Breast epithelium (tissue), 4 donors: ENCODE measurements around the gene CTNNBL1. TPM values are rescaled to one million over a fixed set of nuclear protein-coding genes. Genes with fewer than 3 reads are reported as not detected.

Experiments
- DNase-seq, 2 donors: peaks; one replicate each; pipeline ENCODE4 v3.0.0-alpha.2; 2019; ENCODE audit warnings: low spot score in 2 of 2
- H3K27ac ChIP-seq, 2 donors: fragments of 200-600 bp; sonication (generic) in 1 of 2; one replicate each; pipeline ENCODE4 v1.5.1; 2016 to 2019; ENCODE audit warnings: mild to moderate bottlenecking in 1 of 2
- H3K27me3 ChIP-seq, 2 donors: fragments of 200-600 bp; sonication (generic) in 1 of 2; one replicate each; pipeline versions ENCODE4 v1.5.1 to v1.6.0; 2017 to 2019; ENCODE audit warnings: control low read depth in 1 of 2, mild to moderate bottlenecking in 1 of 2
- H3K36me3 ChIP-seq: fragments of 200-600 bp; one replicate; pipeline ENCODE4 v1.5.1; 2019
- H3K4me1 ChIP-seq, 2 donors: fragments of 200-600 bp; sonication (generic); one replicate each; pipeline ENCODE4 v1.5.1; 2016 to 2019; ENCODE audit warnings: control low read depth in 1 of 2
- H3K4me3 ChIP-seq, 3 donors: fragments of 200-600 bp; sonication (generic); 1 replicate in 2 of 3; 2 replicates in 1 of 3; pipeline ENCODE4 v1.5.1; 2016 to 2019; ENCODE audit warnings: mild to moderate bottlenecking in 3 of 3, moderate library complexity in 2 of 3
- H3K9me3 ChIP-seq, 2 donors: fragments of 200-600 bp; sonication (generic) in 1 of 2; one replicate each; pipeline ENCODE4 v1.5.1; 2016 to 2019; ENCODE audit warnings: control low read depth in 1 of 2
- POLR2A ChIP-seq: fragments of 450-650 bp; IDR thresholded peaks from one replicate; pipeline ENCODE4 v1.6.1; 2016; ENCODE audit warnings: antibody characterized with exemption, mild to moderate bottlenecking, moderate library complexity
- POLR2AphosphoS5 ChIP-seq, 3 donors: sonication (generic); formaldehyde crosslinking; IDR thresholded peaks; one replicate each; pipeline ENCODE4 v1.6.1; 2017; ENCODE audit warnings: antibody characterized with exemption in 3 of 3
- intact Hi-C: fragments of 100-400 bp; cut with DNase I; formaldehyde crosslinking; loops from one replicate; pipeline ENCODE4 v1.15.1; 2023; ENCODE audit warnings: low total_unique reads
- total RNA-seq, 3 donors: library from RNA; depleted of rRNA; stranded (reverse); fragments of >200 nt; gene quantifications; one replicate each; pipeline ENCODE4 v1.1.0, GENCODE V29; 2016
- TF ChIP-seq, protein P1 (sequence below), 3 donors: fragments of 450-650 bp; IDR thresholded peaks; one replicate each; pipeline ENCODE4 v1.5.1; 2016 to 2017; ENCODE audit warnings: antibody characterized with exemption in 3 of 3, mild to moderate bottlenecking in 3 of 3, moderate library complexity in 3 of 3

CTNNBL1 gene
- total RNA-seq, 3 donors from 2014 or later: 32.2 to 37.0 (median 32.4) TPM

- no peak for DNase-seq
- Histone ChIP-seq H3K27me3 (no peaks in the 10 kb centered on the region), H3K27ac (no peak overlapping the region), H3K4me1 (no peaks in the 10 kb centered on the region), H3K4me3 (no peak overlapping the region), H3K9me3 (no peaks in the 10 kb centered on the region), H3K36me3 (no peaks in the 10 kb centered on the region)
- intact Hi-C loops: no loop called here
- no peak for TF ChIP-seq POLR2AphosphoS5 (IDR thresholded peaks at IDR 0.05)
Measured at GRCh38 chr20:37837924-37838323, 144.1 kb downstream of the CTNNBL1 start.

GRCh38 chr20:37838769-37839431 is 145.1 kb downstream of the CTNNBL1 start:
- Histone ChIP-seq H3K27ac (no peak overlapping the region), H3K4me1 (no peaks in the 10 kb centered on the region), H3K36me3 (no peaks in the 10 kb centered on the region), H3K27me3 (no peaks in the 10 kb centered on the region), H3K9me3 (no peaks in the 10 kb centered on the region), H3K4me3 (no peak overlapping the region)
- TF ChIP-seq POLR2AphosphoS5 (IDR thresholded peaks at IDR 0.05) (no peak), POLR2A (no peak)
- TF ChIP-seq, protein P1, sequence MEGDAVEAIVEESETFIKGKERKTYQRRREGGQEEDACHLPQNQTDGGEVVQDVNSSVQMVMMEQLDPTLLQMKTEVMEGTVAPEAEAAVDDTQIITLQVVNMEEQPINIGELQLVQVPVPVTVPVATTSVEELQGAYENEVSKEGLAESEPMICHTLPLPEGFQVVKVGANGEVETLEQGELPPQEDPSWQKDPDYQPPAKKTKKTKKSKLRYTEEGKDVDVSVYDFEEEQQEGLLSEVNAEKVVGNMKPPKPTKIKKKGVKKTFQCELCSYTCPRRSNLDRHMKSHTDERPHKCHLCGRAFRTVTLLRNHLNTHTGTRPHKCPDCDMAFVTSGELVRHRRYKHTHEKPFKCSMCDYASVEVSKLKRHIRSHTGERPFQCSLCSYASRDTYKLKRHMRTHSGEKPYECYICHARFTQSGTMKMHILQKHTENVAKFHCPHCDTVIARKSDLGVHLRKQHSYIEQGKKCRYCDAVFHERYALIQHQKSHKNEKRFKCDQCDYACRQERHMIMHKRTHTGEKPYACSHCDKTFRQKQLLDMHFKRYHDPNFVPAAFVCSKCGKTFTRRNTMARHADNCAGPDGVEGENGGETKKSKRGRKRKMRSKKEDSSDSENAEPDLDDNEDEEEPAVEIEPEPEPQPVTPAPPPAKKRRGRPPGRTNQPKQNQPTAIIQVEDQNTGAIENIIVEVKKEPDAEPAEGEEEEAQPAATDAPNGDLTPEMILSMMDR (IDR thresholded peaks at IDR 0.05): no peak
- intact Hi-C loops: no loop called here
- no peak for DNase-seq

GRCh38 chr20:37839432-37839827 is 145.6 kb downstream of the CTNNBL1 start:
- no peaks in the 10 kb centered on the region for H3K27me3 ChIP-seq
- no peak overlapping the region for H3K27ac ChIP-seq
- no peaks in the 10 kb centered on the region for H3K4me1 ChIP-seq
- no peak for DNase-seq
- no peaks in the 10 kb centered on the region for H3K36me3 ChIP-seq
- intact Hi-C loops: no loop called here
- no peaks in the 10 kb centered on the region for H3K9me3 ChIP-seq
- no peak overlapping the region for H3K4me3 ChIP-seq
- TF ChIP-seq POLR2A (no peak), POLR2AphosphoS5 (IDR thresholded peaks at IDR 0.05) (no peak)
- TF ChIP-seq, protein P1 (IDR thresholded peaks at IDR 0.05): no peak

DNA sequence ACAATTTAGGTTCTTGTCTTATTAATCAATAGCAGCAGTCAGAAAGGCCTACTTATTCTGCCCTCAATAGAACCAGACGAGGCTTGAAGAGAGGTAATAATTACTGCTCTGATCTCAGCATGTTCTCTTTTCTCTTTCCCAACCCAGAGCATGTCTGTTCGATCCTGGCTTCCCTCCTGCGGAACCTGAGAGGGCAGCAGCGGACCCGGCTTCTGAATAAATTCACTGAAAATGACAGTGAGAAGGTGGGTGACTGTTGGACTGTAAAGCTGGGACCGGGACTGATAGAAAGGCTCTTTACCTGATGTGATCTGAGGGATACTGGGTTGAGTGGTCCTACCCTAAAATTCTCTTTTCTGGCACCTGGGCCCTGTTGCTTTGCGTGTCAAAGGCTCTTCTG is 146.1 kb downstream of the CTNNBL1 start:
- TF ChIP-seq, protein P1 (IDR thresholded peaks at IDR 0.05): no peak
- TF ChIP-seq POLR2A: no peak
- TF ChIP-seq POLR2AphosphoS5 (IDR thresholded peaks at IDR 0.05): no peak
- no peak overlapping the region for H3K27ac ChIP-seq
- intact Hi-C loops: no loop called here
- H3K4me1 ChIP-seq: no peaks in the 10 kb centered on the region
- H3K4me3 ChIP-seq: no peak overlapping the region
- no peak for DNase-seq
- H3K9me3 ChIP-seq: no peaks in the 10 kb centered on the region
- H3K27me3 ChIP-seq: no peaks in the 10 kb centered on the region
- no peaks in the 10 kb centered on the region for H3K36me3 ChIP-seq

- intact Hi-C loops: no loop called here
- no peak overlapping the region for H3K27ac ChIP-seq
- no peak for DNase-seq
- H3K36me3 ChIP-seq: no peaks in the 10 kb centered on the region
- no peaks in the 10 kb centered on the region for H3K27me3 ChIP-seq
- no peaks in the 10 kb centered on the region for H3K4me1 ChIP-seq
- H3K4me3 ChIP-seq: no peak overlapping the region
- H3K9me3 ChIP-seq: no peaks in the 10 kb centered on the region
- TF ChIP-seq POLR2A (no peak), POLR2AphosphoS5 (IDR thresholded peaks at IDR 0.05) (no peak)
- TF ChIP-seq, protein P1 (IDR thresholded peaks at IDR 0.05): no peak
Measured at GRCh38 chr20:37841389-37841788, 147.6 kb downstream of the CTNNBL1 start.
